Vagina (tissue), 2 donors: Measurements from ENCODE around the gene MELTF. TPM values are rescaled to one million over a fixed set of nuclear protein-coding genes. Genes with fewer than 3 reads are reported as not detected.
"Not testable (repeated sequence)": the region's sequence is repeated elsewhere in the genome, so short reads cannot be mapped to it uniquely, and the experiment has no call there.

Experiments used
- DNase-seq, 2 donors: peaks; one replicate each; pipeline ENCODE4 v3.0.0-alpha.2; 2017; ENCODE audit errors: extremely low spot score in 2 of 2
- H3K27ac ChIP-seq: fragments of 200-600 bp; sonication (generic); one replicate; pipeline ENCODE4 v1.5.1; 2019
- H3K27me3 ChIP-seq: fragments of 200-600 bp; sonication (generic); one replicate; pipeline ENCODE4 v1.5.1; 2019
- H3K36me3 ChIP-seq, 2 donors: fragments of 200-600 bp; sonication (generic); one replicate each; pipeline ENCODE4 v1.5.1; 2017 to 2019
- H3K4me1 ChIP-seq: fragments of 200-600 bp; sonication (generic); one replicate; pipeline ENCODE4 v1.5.1; 2019
- H3K4me3 ChIP-seq, 2 donors: fragments of 200-600 bp; sonication (generic); 1 replicate in 1 of 2; 2 replicates in 1 of 2; pipeline ENCODE4 v1.5.1; 2016 to 2019
- H3K9me3 ChIP-seq: fragments of 200-600 bp; sonication (generic); one replicate; pipeline ENCODE4 v1.5.1; 2019
- CTCF ChIP-seq, 3 experiments: fragments of 450-650 bp in 2 of 3; fragments of 200-600 bp in 1 of 3; sonication (generic) in 1 of 3; IDR thresholded peaks; one replicate each; pipeline ENCODE4 v1.5.1; 2017 to 2019; ENCODE audit warnings: antibody characterized with exemption in 3 of 3, mild to moderate bottlenecking in 2 of 3, moderate library complexity in 2 of 3
- POLR2A ChIP-seq, 2 donors: fragments of 450-650 bp; IDR thresholded peaks; one replicate each; pipeline ENCODE4 v1.6.1; 2017; ENCODE audit warnings: antibody characterized with exemption in 2 of 2, mild to moderate bottlenecking in 2 of 2, moderate library complexity in 2 of 2
- POLR2AphosphoS5 ChIP-seq, 2 donors: sonication (generic); formaldehyde crosslinking; IDR thresholded peaks; one replicate each; pipeline ENCODE4 v1.9.0; 2017; ENCODE audit warnings: antibody characterized with exemption in 2 of 2, mild to moderate bottlenecking in 2 of 2, low read depth in 1 of 2; ENCODE audit not compliant: insufficient read depth in 1 of 2
- intact Hi-C: fragments of 100-400 bp; cut with DNase I; formaldehyde crosslinking; loops from one replicate; pipeline ENCODE4 v1.15.1; 2023
- total RNA-seq: library from RNA; depleted of rRNA; stranded (reverse); fragments of >200 nt; gene quantifications from one replicate; pipeline ENCODE4 v1.2.3, GENCODE V29; 2016

MELTF gene
- total RNA-seq, 1 donor from 2014 or later = 23.6 TPM

DNA sequence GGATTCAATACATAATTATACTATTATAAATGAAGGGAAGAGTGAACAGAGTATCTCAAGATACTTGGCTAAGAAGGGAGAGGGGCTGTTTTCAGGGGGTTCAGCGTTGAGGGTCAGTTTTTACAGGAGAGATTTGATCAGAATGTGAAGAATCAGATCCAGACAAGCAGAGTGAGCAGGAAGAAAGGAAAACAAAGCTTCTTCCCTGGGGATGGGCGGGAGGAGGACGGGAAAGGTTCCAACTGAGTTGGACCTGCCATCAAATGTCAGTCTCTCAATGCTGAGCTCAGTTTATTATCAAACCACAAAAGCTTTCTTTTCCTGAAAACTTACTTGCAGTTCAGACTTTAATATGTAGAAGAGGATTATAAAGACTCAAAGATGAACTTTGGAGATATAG, 6.0 kb upstream of the MELTF start:
- Histone ChIP-seq H3K4me1 (peaks cover 11% of the 10 kb centered on the region), H3K36me3 (no peaks in the 10 kb centered on the region), H3K27ac (no peak overlapping the region), H3K27me3 (no peaks in the 10 kb centered on the region), H3K4me3 (no peak overlapping the region), H3K9me3 (no peaks in the 10 kb centered on the region)
- TF ChIP-seq POLR2A (IDR thresholded peaks at IDR 0.05) (no peak), POLR2AphosphoS5 (IDR thresholded peaks at IDR 0.05; ENCODE audit: insufficient read depth in 1 of 2, low read depth in 1 of 2) (no peak), CTCF (IDR thresholded peaks at IDR 0.05) (no peak)
- intact Hi-C loops = no loop called here
- DNase-seq = no peak

DNA sequence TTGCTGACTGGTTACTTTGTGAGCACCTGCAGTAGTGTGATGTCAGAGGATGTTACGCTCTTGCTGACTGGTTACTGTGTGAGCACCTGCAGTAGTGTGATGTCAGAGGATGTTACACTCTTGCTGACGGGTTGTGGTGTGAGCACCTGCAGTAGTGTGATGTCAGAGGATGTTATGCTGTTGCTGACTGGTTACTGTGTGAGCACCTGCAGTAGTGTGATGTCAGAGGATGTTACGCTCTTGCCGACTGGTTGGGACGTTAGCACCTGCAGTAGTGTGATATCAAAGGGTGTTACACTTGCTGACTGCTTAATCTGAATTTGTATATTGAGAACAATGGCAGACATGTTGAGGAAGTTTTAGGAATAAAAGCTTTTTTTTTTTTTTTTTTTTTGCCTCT, 5.2 kb upstream of the MELTF start:
- H3K36me3 ChIP-seq, H3K27ac ChIP-seq, DNase-seq, H3K9me3 ChIP-seq, H3K27me3 ChIP-seq, intact Hi-C loops, H3K4me3 ChIP-seq: not testable (repeated sequence)
- peaks cover 11% of the 10 kb centered on the region for H3K4me1 ChIP-seq

DNA sequence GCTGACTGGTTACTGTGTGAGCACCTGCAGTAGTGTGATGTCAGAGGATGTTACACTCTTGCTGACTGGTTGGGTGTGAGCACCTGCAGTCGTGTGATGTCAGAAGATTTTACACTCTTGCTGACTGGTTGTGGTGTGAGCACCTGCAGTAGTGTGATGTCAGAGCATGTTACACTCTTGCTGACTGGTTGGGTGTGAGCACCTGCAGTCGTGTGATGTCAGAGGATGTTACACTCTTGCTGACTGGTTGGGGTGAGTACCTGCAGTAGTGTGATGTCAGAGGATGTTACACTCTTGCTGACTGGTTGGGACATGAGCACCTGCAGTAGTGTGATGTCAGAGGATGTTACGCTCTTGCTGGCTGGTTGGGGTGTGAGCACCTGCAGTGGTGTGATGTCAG, 4.1 kb upstream of the MELTF start:
- intact Hi-C loops, H3K4me3 ChIP-seq, H3K9me3 ChIP-seq, H3K27me3 ChIP-seq, DNase-seq, H3K36me3 ChIP-seq, H3K27ac ChIP-seq: not testable (repeated sequence)
- H3K4me1 ChIP-seq = peaks cover 20% of the 10 kb centered on the region

GRCh38 chr3:197031315-197032285, 2.0 kb upstream of the MELTF start:
- Histone ChIP-seq H3K4me1 (peaks cover 26% of the 10 kb centered on the region), H3K9me3 (no peaks in the 10 kb centered on the region), H3K36me3 (no peaks in the 10 kb centered on the region), H3K4me3 (no peak overlapping the region), H3K27me3 (no peaks in the 10 kb centered on the region), H3K27ac (peak overlapping the region; percentile 69)
- peak in 1 of 2 donors; percentile 94 for DNase-seq
- TF ChIP-seq POLR2AphosphoS5 (IDR thresholded peaks at IDR 0.05; ENCODE audit: insufficient read depth in 1 of 2, low read depth in 1 of 2) = peak; percentile 37 to 72
- TF ChIP-seq POLR2A (IDR thresholded peaks at IDR 0.05) = no peak
- TF ChIP-seq CTCF (IDR thresholded peaks at IDR 0.05) = no peak
- intact Hi-C loops = no loop called here

- Histone ChIP-seq H3K36me3 (no peaks in the 10 kb centered on the region), H3K4me3 (no peak overlapping the region), H3K4me1 (peaks cover 26% of the 10 kb centered on the region), H3K27me3 (no peaks in the 10 kb centered on the region), H3K9me3 (no peaks in the 10 kb centered on the region), H3K27ac (peak overlapping the region; percentile 69)
- peak in 1 of 2 donors; percentile 83 for DNase-seq
- TF ChIP-seq CTCF (IDR thresholded peaks at IDR 0.05) (no peak), POLR2AphosphoS5 (IDR thresholded peaks at IDR 0.05; ENCODE audit: insufficient read depth in 1 of 2, low read depth in 1 of 2) (no peak), POLR2A (IDR thresholded peaks at IDR 0.05) (no peak)
- intact Hi-C loops = no loop called here
Observed at GRCh38 chr3:197030379-197031314, 1.0 kb upstream of the MELTF start.
